Measurements from ENCODE around the gene SEC14L2. TPM values are rescaled to one million over a fixed set of nuclear protein-coding genes. Genes with fewer than 3 reads are reported as not detected.

SEC14L2 gene
- total RNA-seq, 1 experiment from 2014 or later, result 33.5 TPM

GRCh38 chr22:30356449-30357235 is 40.2 kb upstream of the SEC14L2 start, which contains the start of the genes CCDC157 and SF3A1 (continued):
- peak; percentile 30; the same call in 1 of the 2 replicates for TF ChIP-seq CBX3 (IDR thresholded peaks at IDR 0.05; ENCODE audit: low read depth)
- TF ChIP-seq JUND (IDR thresholded peaks at IDR 0.05), result no peak

DNA sequence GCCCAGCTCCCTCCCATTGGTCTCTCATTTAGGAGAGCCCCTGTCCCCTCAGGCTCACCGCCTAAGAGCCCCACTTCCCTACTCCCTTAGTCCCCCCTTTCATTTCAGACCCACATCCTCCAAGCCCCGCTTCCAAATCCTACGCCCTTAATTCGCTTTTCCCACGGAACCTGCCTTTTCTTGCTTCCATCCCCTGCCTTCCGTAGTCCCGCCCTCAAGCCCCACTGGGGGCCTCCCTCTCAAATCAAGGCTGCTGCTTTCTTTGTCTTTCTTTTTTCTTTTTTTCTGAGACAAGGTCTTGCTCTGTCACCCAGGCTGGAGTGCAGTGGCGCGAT is 39.6 kb upstream of the SEC14L2 start:
- Histone ChIP-seq H3K9me2 (ENCODE audit: insufficient read depth) (no peaks in the 10 kb centered on the region), H3K4me2 (ENCODE audit: low read length) (peak overlapping the region; percentile 91), H3K4me1 (ENCODE audit: control insufficient read depth in 1 of 2, insufficient read depth in 2 of 2, low read length in 2 of 2) (peaks cover 12 to 22% of the 10 kb centered on the region in 2 experiments; a peak in 3 of 4 replicates), H3K79me2 (ENCODE audit: insufficient read depth, low read length) (peaks cover 43% of the 10 kb centered on the region), H4K20me1 (ENCODE audit: insufficient read depth) (no peaks in the 10 kb centered on the region), H3K4me3 (replicated peaks in 1 of 2; ENCODE audit: low read depth in 1 of 2, low read length in 2 of 2) (peak overlapping the region; percentile 93 to 96), H3K27ac (ENCODE audit: low read depth, low read length) (peak overlapping the region; percentile 92; the same call in 1 of the 2 replicates), H3K9ac (ENCODE audit: low read length) (peak overlapping the region; percentile 95), H3K27me3 (ENCODE audit: insufficient read depth, low read length) (no peaks in the 10 kb centered on the region), H3K9me3 (ENCODE audit: control insufficient read depth in 1 of 2, insufficient read depth in 1 of 2, low read depth in 1 of 2, low read length in 2 of 2) (no peaks in the 10 kb centered on the region), H3K36me3 (ENCODE audit: control insufficient read depth in 1 of 2, insufficient read depth in 2 of 2, low read length in 2 of 2) (peaks cover 9 to 10% of the 10 kb centered on the region in 2 experiments; a peak in 3 of 4 replicates), H2AFZ (ENCODE audit: low read depth, low read length, poor library complexity, severe bottlenecking) (peak overlapping the region; percentile 56)
- TF ChIP-seq CBX3 (IDR thresholded peaks at IDR 0.05; ENCODE audit: low read depth) (no peak), POLR2A (IDR thresholded peaks at IDR 0.05; ENCODE audit: borderline replicate concordance, extremely low read depth, insufficient read depth, insufficient read length) (no peak), FOSL1 (IDR thresholded peaks at IDR 0.05; ENCODE audit: low read depth) (no peak), SIN3A (IDR thresholded peaks at IDR 0.05; ENCODE audit: low read depth) (no peak), ZNF274 (IDR thresholded peaks at IDR 0.05; ENCODE audit: low read depth, low read length) (no peak), JUND (IDR thresholded peaks at IDR 0.05) (no peak), POLR2AphosphoS5 (IDR thresholded peaks at IDR 0.05; ENCODE audit: low read depth, low read length) (no peak)
- TF ChIP-seq, protein P1, sequence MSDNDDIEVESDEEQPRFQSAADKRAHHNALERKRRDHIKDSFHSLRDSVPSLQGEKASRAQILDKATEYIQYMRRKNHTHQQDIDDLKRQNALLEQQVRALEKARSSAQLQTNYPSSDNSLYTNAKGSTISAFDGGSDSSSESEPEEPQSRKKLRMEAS (IDR thresholded peaks at IDR 0.05), result no peak
- ChIA-PET CTCF (interaction anchor here (1.1 to 2.2 kb wide), 3 partner anchors 29 to 69 kb away, joined by 4 to 12 read pairs (median 7); partner anchors contain the start of gene RNF215), RAD21 (ENCODE audit: low non-redundant PET in 1 of 2, low total read pairs in 2 of 2, uncharacterized antibody in 2 of 2, unreplicated experiment in 2 of 2) (interaction anchor here (0.5 to 1.4 kb wide), 4 partner anchors 29 to 148 kb away, joined by 3 to 4 read pairs (median 4); partner anchors contain the start of gene TBC1D10A (in 1 of the 2)), POLR2A (interaction anchor here (1.0 to 1.3 kb wide), 6 partner anchors 10 to 69 kb away, joined by 3 to 6 read pairs (median 4); partner anchors contain the start of genes SEC14L2 and TBC1D10A)
- peak; percentile 23 for ATAC-seq
- intact Hi-C loops (cut with micrococcal nuclease), result no loop called here
- BruUV-seq (replicated peaks), result TSS peak; percentile 39
- no peak for DNase-seq (ENCODE audit: low read depth, low spot score)

Data from HCT116 (cell line).